Stomach smooth muscle (tissue), 2 donors: ENCODE measurements around the gene TNF.
A peak's percentile ranks its signal among the peaks of the same experiment; 100 is the strongest.
"Not testable (repeated sequence)": the region's sequence is repeated elsewhere in the genome, so short reads cannot be mapped to it uniquely, and the experiment has no call there.

Experiments
- H3K27ac ChIP-seq: one replicate; pipeline ENCODE4 v1.7.0; 2013; ENCODE audit warnings: mild to moderate bottlenecking, low read length, inconsistent platforms
- H3K27me3 ChIP-seq, 2 donors: one replicate each; pipeline ENCODE4 v1.7.0; 2013; ENCODE audit warnings: low read length in 2 of 2; ENCODE audit not compliant: insufficient read depth in 2 of 2, control insufficient read depth in 1 of 2
- H3K36me3 ChIP-seq, 2 donors: one replicate each; pipeline ENCODE4 v1.7.0; 2013; ENCODE audit warnings: low read length in 2 of 2; ENCODE audit not compliant: control insufficient read depth in 2 of 2, insufficient read depth in 2 of 2
- H3K4me1 ChIP-seq: one replicate; pipeline ENCODE4 v1.7.0; 2013; ENCODE audit warnings: low read length; ENCODE audit not compliant: control insufficient read depth, insufficient read depth
- H3K4me3 ChIP-seq, 2 donors: one replicate each; pipeline ENCODE4 v1.7.0; 2013; ENCODE audit warnings: low read length in 2 of 2
- H3K9ac ChIP-seq, 2 donors: one replicate each; pipeline ENCODE4 v1.7.0; 2013; ENCODE audit warnings: low read length in 2 of 2, mild to moderate bottlenecking in 1 of 2
- H3K9me3 ChIP-seq, 2 donors: one replicate each; pipeline ENCODE4 v1.7.0; 2013; ENCODE audit warnings: low read length in 2 of 2; ENCODE audit not compliant: control insufficient read depth in 2 of 2
- donor health status: healthy.
- donor health status: Pancreatic carcinoma.

The TNF gene

DNA sequence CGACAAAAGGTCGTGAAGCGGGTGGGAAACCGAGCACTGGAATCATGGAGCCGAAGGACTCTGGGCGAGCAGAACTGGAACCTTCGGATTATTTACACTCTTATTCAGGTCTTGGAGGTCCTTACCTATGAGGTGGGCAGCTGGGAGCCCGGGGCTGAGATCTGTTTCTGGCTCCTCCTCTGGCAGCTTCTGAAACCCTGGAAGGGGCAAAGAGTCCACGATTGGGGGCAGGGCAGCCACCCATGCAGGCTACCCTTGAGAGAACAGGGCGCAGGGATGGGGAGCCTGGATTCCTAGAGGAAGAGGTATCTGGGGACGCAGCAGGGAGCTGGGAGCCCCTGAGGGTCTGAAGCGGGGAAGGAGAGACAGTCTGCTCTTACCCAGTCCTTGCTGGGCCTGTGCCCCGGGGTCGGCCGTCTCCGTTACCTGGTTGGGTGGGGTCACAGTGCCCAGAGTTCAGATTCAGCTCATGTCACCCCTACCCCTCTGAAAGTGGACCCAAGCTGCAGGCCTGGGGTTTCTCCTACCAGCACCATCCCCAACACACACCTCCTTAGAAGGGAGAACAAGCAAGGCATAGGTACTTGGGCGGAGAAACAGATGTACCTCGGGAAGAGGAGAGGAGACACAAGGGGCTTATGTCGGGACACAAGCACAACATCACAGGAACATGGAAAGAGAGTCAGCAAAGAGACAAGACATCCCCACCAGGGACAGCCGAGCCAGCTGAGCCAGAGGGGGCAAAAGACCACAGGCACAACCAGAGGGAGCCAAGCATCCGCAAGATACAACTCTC is 6.3 kb downstream of the TNF start:
- H3K9ac ChIP-seq, result peak overlapping the region; percentile 88 to 91
- H3K27me3 ChIP-seq, result peaks cover under 1% of the 10 kb centered on the region in 2 donors
- peak overlapping the region; percentile 92 to 94 for H3K4me3 ChIP-seq
- H3K4me1 ChIP-seq, result peaks cover 19% of the 10 kb centered on the region
- no peaks in the 10 kb centered on the region for H3K9me3 ChIP-seq
- no peaks in the 10 kb centered on the region for H3K36me3 ChIP-seq
- H3K27ac ChIP-seq, result peak overlapping the region; percentile 79

DNA sequence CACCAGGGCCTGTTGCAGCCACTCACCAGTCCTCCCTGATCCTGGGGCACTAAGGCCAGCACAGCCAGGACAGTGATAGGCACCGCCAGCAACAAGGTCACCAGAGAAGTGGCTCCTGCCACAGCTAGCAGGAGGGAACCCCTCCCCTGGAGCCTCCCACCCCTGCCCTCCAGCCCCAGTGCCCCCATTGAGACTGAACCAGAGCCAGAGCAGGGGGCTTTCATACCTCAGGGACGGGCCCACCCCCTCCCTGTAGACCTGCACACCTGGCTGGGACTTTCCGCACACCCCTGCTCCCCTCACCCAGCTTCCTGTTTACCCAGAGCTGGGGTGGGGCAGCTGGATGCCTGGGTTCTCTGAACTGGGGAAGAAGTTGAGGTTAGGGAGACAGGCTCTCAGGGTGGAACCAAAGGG is 6.9 kb downstream of the TNF start, which contains the start of gene LTB:
TSS of gene LTB (minus strand) at position 195 of the 414 bp plus-strand sequence. CDS start at position 188, 7 bp downstream.
- Histone ChIP-seq H3K9ac (peak within 1 kb of the TSS; percentile 88 to 91), H3K4me1 (peaks cover 19% of the 10 kb centered on the region)

DNA sequence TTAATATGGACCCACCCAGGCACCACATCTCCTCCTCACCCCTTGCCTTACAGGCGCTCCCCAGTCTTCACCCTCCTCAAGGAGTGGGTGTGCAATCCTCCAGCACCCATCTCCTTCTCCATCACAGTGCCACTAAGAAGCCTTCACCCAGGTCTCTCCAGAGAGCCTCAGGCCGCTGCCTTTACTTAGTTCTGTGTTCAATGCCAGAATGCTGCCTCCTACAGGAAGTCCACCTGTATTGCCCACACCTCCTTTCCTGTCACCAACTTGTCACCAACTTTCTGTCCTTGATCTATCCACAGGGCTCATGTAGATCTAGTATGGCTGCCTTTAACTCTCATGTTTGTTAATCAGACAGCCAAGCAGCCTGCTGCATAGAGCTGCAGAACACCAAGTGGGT is 10.1 kb downstream of the TNF start:
- no peak overlapping the region for H3K27ac ChIP-seq

More for the DNA sequence above, 6.9 kb downstream of the TNF start, which contains the start of gene LTB:
- no peaks in the 10 kb centered on the region for H3K36me3 ChIP-seq
- no peaks in the 10 kb centered on the region for H3K9me3 ChIP-seq
- peaks cover 2 to 6% of the 10 kb centered on the region in 2 donors for H3K27me3 ChIP-seq
- H3K27ac ChIP-seq, result peak within 1 kb of the TSS; percentile 79
- peak within 1 kb of the TSS; percentile 92 to 94 for H3K4me3 ChIP-seq

DNA sequence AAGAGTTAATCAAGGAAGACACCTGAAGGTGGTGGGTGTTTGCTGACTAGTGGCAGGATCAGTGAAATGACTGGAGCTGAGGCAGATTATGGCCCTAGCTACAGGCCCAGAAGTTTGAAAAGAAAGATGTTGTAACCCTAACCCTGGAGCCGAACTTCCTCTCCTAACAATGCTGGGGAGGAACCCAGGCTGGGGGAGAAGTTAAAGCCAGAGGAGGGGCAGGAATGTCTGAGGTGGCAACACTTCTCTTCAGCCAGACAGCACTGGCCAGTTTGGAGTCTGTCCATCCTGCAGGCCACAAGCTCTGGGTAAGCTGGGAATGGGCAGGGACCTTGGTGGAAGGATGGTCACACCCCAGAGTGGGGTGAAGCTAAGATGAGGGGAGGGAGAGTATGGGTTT is 10.6 kb downstream of the TNF start, which contains the start of gene LST1:
TSS of gene LST1 (plus strand) at position 270 of the 400 bp plus-strand sequence. CDS start 1,023 bp downstream, outside the sequence.
- no peak within 1 kb of the TSS for H3K27ac ChIP-seq
- H3K4me3 ChIP-seq, result no peak within 1 kb of the TSS
- no peaks in the 10 kb centered on the region for H3K9me3 ChIP-seq
- H3K9ac ChIP-seq, result no peak within 1 kb of the TSS
- no peaks in the 10 kb centered on the region for H3K36me3 ChIP-seq
- H3K4me1 ChIP-seq, result peaks cover 11% of the 10 kb centered on the region
- peaks cover 7 to 11% of the 10 kb centered on the region in 2 donors for H3K27me3 ChIP-seq

More for the DNA sequence above, 10.1 kb downstream of the TNF start:
- peaks cover 7 to 11% of the 10 kb centered on the region in 2 donors for H3K27me3 ChIP-seq
- no peak overlapping the region for H3K4me3 ChIP-seq
- no peaks in the 10 kb centered on the region for H3K9me3 ChIP-seq
- H3K9ac ChIP-seq, result no peak overlapping the region
- no peaks in the 10 kb centered on the region for H3K36me3 ChIP-seq
- peaks cover 16% of the 10 kb centered on the region for H3K4me1 ChIP-seq

DNA sequence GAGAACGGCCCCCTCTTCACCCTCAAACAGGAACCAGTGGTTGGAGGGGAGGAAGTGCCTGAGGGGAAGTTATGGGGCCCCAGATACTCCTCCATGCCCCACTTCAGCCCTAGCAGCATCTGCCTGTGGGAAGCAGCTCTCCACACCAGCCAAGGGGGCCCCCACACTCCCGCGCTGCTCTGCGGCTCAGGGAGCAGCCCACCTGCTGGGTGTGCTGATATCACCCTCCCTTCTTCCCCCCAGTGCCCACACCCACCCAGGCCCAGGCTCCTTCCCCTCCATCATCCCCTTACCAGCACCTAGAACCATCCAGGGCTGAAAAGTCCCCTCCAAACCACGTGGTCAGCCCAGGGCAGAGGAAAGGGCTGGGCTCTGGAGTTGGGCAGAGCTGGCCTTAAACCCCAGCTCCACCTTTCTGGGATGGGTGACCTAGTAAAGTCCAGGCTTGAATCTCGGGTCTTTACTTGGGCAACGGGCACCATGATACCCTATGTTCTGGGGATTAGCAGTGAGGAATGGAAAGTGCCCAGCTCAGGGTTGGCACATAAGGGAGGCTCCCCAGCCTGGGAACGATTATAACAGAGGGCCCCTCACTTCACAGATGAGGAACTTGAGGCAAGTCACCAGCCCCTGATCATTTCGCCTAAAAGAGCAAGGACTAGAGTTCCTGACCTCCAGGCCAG is 11.4 kb downstream of the TNF start:
- Histone ChIP-seq H3K36me3 (no peaks in the 10 kb centered on the region), H3K27ac (no peak overlapping the region), H3K27me3 (peaks cover 7 to 11% of the 10 kb centered on the region in 2 donors), H3K9ac (no peak overlapping the region), H3K9me3 (no peaks in the 10 kb centered on the region), H3K4me3 (no peak overlapping the region), H3K4me1 (peaks cover 5% of the 10 kb centered on the region)

DNA sequence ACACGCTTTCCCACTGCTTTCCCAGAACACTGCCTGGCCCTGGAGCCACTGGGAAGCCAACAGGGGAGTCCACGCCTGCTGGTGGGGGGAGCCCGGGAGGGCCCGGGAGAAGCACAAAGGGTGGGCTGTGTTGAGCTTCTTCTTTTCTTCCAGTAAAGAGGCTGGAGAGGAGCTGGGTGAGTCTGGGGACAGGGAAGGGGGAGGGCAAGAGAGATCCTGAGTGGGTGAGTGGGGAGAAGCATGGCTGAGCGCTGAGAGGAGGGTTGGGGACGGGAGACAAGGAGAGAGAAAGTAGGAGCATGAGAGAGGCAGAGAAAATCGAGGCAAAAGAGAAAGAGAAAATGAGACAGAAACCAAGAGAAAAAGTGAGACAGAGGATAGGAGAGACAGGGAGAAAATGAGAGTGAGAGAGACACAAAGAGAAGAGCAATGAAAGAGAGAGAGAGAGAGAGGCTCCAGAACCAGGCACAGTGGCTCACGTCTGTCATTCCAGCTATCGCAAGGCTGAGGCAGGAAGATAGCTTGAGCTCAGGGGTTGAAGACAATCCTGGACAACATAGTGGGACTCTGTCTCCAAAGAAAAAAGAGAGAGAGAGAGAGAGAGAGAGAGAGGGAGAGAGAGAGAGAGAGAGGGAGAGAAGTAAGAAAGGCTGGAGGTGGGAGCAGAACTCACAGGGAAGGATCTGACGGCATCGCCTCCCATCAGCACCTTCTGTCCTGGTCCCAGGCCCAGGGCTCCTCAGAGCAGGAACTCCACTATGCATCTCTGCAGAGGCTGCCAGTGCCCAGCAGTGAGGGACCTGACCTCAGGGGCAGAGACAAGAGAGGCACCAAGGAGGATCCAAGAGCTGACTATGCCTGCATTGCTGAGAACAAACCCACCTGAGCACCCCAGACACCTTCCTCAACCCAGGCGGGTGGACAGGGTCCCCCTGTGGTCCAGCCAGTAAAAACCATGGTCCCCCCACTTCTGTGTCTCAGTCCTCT is 12.7 kb downstream of the TNF start:
- no peaks in the 10 kb centered on the region for H3K4me1 ChIP-seq
- no peaks in the 10 kb centered on the region for H3K36me3 ChIP-seq
- H3K27me3 ChIP-seq, result peaks cover 7 to 11% of the 10 kb centered on the region in 2 donors
- H3K4me3 ChIP-seq, result no peak overlapping the region
- H3K27ac ChIP-seq, result no peak overlapping the region
- no peak overlapping the region for H3K9ac ChIP-seq
- no peaks in the 10 kb centered on the region for H3K9me3 ChIP-seq

DNA sequence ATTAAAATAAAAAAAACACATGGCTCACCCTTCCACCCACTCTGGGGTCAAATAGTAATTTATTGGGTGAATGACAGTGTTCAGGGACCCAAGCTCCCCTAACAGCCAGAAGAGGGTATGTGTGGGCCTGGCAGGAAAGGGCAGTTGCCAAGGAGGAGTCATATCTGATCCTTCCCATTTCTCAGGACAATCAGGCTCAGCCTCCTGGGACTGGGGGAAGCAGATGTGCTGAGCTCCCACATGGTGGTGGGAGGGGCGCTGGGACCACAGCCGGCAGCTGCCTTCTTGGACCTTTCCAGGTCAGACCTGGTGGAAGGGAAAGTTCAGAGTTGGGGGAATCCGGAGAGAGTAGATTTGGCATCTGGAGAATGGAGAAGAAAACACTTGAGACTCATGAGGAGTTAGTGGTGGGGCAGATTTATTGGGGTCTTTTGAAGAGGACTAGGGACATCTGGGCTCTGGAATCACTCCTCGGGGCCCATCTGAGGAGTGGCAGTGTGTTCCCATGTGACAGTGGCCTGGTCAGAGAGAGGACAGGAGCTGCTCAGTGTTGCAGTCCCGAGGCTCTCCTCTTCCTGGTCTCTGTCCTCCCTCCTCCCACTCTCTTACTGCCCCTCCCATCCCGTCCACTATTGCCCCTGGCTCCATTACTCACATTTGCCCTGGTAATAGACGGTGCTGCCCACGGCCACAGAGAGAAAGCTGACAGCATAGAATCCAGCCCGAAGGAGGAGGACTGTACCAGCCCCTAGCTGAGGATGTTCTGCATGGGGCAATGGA is 13.7 kb downstream of the TNF start:
- Histone ChIP-seq H3K9ac (no peak overlapping the region), H3K4me1 (no peaks in the 10 kb centered on the region)

DNA sequence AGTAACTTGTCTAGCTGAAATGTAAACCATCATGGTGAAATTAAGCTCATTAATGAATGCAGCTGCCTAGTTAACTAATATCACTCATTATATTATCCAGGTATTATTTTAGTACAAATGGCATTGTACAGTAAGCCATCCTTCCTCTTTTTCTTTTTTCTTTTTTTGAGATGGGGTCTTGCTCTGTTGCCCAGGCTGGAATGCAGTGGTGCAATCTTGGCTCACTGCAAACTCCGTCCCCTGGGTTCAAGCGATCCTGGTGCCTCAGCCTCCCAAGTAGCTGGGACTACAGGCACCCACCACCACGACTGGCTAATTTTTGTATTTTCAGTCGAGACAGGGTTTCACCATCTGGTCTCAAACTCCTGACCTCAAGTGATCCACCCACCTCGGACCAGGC is 15.3 kb downstream of the TNF start:
- H3K27ac ChIP-seq, H3K9me3 ChIP-seq, H3K9ac ChIP-seq, H3K4me1 ChIP-seq, H3K36me3 ChIP-seq, H3K4me3 ChIP-seq: not testable (repeated sequence)
- peaks cover 7 to 11% of the 10 kb centered on the region in 2 donors for H3K27me3 ChIP-seq

More for the DNA sequence above, 13.7 kb downstream of the TNF start:
- Histone ChIP-seq H3K9me3 (no peaks in the 10 kb centered on the region), H3K27me3 (peaks cover 7 to 11% of the 10 kb centered on the region in 2 donors), H3K36me3 (no peaks in the 10 kb centered on the region), H3K27ac (no peak overlapping the region), H3K4me3 (no peak overlapping the region)

DNA sequence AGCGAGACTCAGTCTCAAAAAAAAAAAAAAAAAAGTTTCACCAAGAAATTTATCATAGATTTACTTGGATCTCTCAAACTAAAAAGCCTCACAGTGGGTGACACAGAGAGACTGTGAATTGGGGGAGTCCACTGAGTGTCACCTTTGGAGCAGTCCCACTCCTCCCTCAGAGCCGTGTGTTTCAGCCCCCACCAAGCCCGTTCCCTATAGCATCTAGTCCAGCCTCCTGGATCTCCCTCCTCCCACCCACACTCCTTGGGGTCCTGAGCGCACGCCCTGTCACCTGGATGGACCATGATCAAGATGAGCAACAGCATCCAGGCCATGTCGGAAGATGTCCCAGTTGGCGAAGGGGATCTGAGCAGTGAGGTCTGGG is 17.0 kb downstream of the TNF start:
- H3K36me3 ChIP-seq, result no peaks in the 10 kb centered on the region
- no peak overlapping the region for H3K4me3 ChIP-seq
- H3K9me3 ChIP-seq, result no peaks in the 10 kb centered on the region

More for the DNA sequence above, 17.0 kb downstream of the TNF start:
- Histone ChIP-seq H3K4me1 (no peaks in the 10 kb centered on the region), H3K27me3 (peaks cover 0 to 9% of the 10 kb centered on the region in 2 donors), H3K27ac (no peak overlapping the region), H3K9ac (no peak overlapping the region)
